Endothelial cell of umbilical vein (primary cell): ENCODE results near the gene ITGB3BP. TPM values are rescaled to one million over a fixed set of nuclear protein-coding genes. Genes with fewer than 3 reads are reported as not detected.

Source experiments
- BruUV-seq: library from RNA; stranded (reverse); fragments of 400-500 nt; replicated peaks from 2 replicates; lab custom pipeline; 2021; lab: Mats Ljungman, UMichigan
- CTCF ChIA-PET: fragments of 300-600, 350-600 bp; sonication (Branson Sonifier 250); formaldehyde crosslinking; loops from one replicate; lab custom pipeline; 2021; ENCODE audit warnings: antibody characterized with exemption, inconsistent platforms; lab: Charles Lee
- POLR2A ChIA-PET: fragments of 300-600, 350-600 bp; sonication (Branson Sonifier 250); formaldehyde crosslinking; loops from one replicate; lab custom pipeline; 2021; ENCODE audit warnings: antibody characterized with exemption, inconsistent platforms; lab: Charles Lee
- DNase-seq: peaks from one replicate; pipeline ENCODE4 v3.0.0-alpha.2; 2011; ENCODE audit warnings: low read depth, low spot score
- FAIRE-seq: peaks from 2 replicates; lab custom pipeline; 2011; peaks lifted over from hg19 to GRCh38; lab: Jason Lieb, UNC
- H2AFZ ChIP-seq: 2 replicates; pipeline ENCODE4 v1.6.0; 2012; ENCODE audit warnings: low read depth, low read length, control low read depth, inconsistent platforms
- H3K27ac ChIP-seq: 2 replicates; pipeline ENCODE4 v1.5.1; 2011; ENCODE audit warnings: low read depth, mild to moderate bottlenecking, control low read depth, low read length, moderate library complexity; ENCODE audit not compliant: insufficient read depth
- H3K27me3 ChIP-seq, 2 experiments: 2 replicates each; pipeline versions ENCODE4 v1.6.0 to v1.6.1; 2011; ENCODE audit warnings: low read length in 2 of 2, mixed read lengths in 1 of 2; ENCODE audit not compliant: control insufficient read depth in 2 of 2, insufficient read depth in 2 of 2
- H3K36me3 ChIP-seq, 2 experiments: 2 replicates in 1 of 2; 3 replicates in 1 of 2; pipeline ENCODE4 v1.5.1; 2011; ENCODE audit warnings: low read length in 2 of 2, mild to moderate bottlenecking in 1 of 2, moderate library complexity in 1 of 2; ENCODE audit not compliant: control insufficient read depth in 2 of 2, insufficient read depth in 2 of 2; ENCODE audit errors: extremely low read depth in 1 of 2
- H3K4me1 ChIP-seq: 3 replicates; pipeline ENCODE4 v1.5.1; 2011; ENCODE audit warnings: mild to moderate bottlenecking, low read length; ENCODE audit not compliant: control insufficient read depth, insufficient read depth; ENCODE audit errors: extremely low read depth
- H3K4me2 ChIP-seq: 2 replicates; pipeline ENCODE4 v1.6.1; 2011; ENCODE audit warnings: low read length, control low read depth, mixed read lengths; ENCODE audit not compliant: insufficient read depth
- H3K4me3 ChIP-seq, 3 experiments: fragments of 200-600 bp in 1 of 3; sonication (generic), shearing (Covaris generic) in 1 of 3; replicated peaks in 1 of 3; 2 replicates each; pipeline ENCODE4 v1.5.1; 2011 to 2016; ENCODE audit warnings: control low read depth in 3 of 3, low read length in 3 of 3, mild to moderate bottlenecking in 2 of 3, inconsistent platforms in 1 of 3, low read depth in 1 of 3, moderate library complexity in 1 of 3; ENCODE audit not compliant: insufficient read depth in 1 of 3
- H3K79me2 ChIP-seq: 2 replicates; pipeline ENCODE4 v1.6.0; 2012; ENCODE audit warnings: low read length, inconsistent platforms; ENCODE audit not compliant: control insufficient read depth, insufficient read depth
- H3K9ac ChIP-seq: replicated peaks from 2 replicates; pipeline ENCODE3; 2011; ENCODE audit warnings: low read length, control low read depth; ENCODE audit not compliant: insufficient read depth; ENCODE audit errors: extremely low read depth
- H3K9me1 ChIP-seq: replicated peaks from 3 replicates; pipeline ENCODE4 v1.6.0; 2011; ENCODE audit warnings: mild to moderate bottlenecking, low read length; ENCODE audit not compliant: control insufficient read depth, insufficient read depth; ENCODE audit errors: extremely low read depth
- H3K9me3 ChIP-seq: replicated peaks from 2 replicates; pipeline ENCODE4 v1.5.1; 2012; ENCODE audit warnings: low read length, inconsistent platforms; ENCODE audit not compliant: control insufficient read depth, insufficient read depth
- H4K20me1 ChIP-seq: replicated peaks from 2 replicates; pipeline ENCODE3; 2011; ENCODE audit warnings: mild to moderate bottlenecking, low read length; ENCODE audit not compliant: control insufficient read depth, insufficient read depth; ENCODE audit errors: extremely low read depth
- EZH2 ChIP-seq: IDR thresholded peaks from 2 replicates; pipeline ENCODE4 v1.6.1; 2012; ENCODE audit warnings: borderline replicate concordance, low read depth, mild to moderate bottlenecking, moderate library complexity, low read length, inconsistent platforms; ENCODE audit not compliant: severe bottlenecking
- FOS ChIP-seq: IDR thresholded peaks from 2 replicates; pipeline ENCODE4 v1.6.1; 2011; ENCODE audit warnings: mild to moderate bottlenecking, low read length, moderate library complexity, borderline replicate concordance; ENCODE audit not compliant: insufficient read depth
- GATA2 ChIP-seq: IDR thresholded peaks from 2 replicates; pipeline ENCODE4 v1.7.0; 2011; ENCODE audit warnings: low read depth, mild to moderate bottlenecking, moderate library complexity, mixed read lengths, low read length; ENCODE audit not compliant: insufficient read length, insufficient read depth
- JUN ChIP-seq: IDR thresholded peaks from 2 replicates; pipeline ENCODE4 v1.6.1; 2011; ENCODE audit warnings: borderline replicate concordance, low read depth; ENCODE audit not compliant: insufficient read length, insufficient read depth
- MAX ChIP-seq: IDR thresholded peaks from 2 replicates; pipeline ENCODE4 v1.6.1; 2011; ENCODE audit not compliant: insufficient read depth, insufficient read length
- MYC ChIP-seq: IDR thresholded peaks from one replicate; pipeline ENCODE4 v1.6.1; 2011; ENCODE audit warnings: mild to moderate bottlenecking, low read depth, low read length
- POLR2A ChIP-seq: IDR thresholded peaks from 2 replicates; pipeline ENCODE4 v1.6.1; 2012; ENCODE audit warnings: low read depth, mild to moderate bottlenecking, control low read depth, low read length
- POLR2AphosphoS5 ChIP-seq: IDR thresholded peaks from 2 replicates; pipeline ENCODE4 v1.6.1; 2012; ENCODE audit warnings: low read depth, mild to moderate bottlenecking, control low read depth, low read length, moderate library complexity; ENCODE audit not compliant: insufficient read depth
- dilution Hi-C: fragments of 300-500 bp; cut with MboI; formaldehyde crosslinking; loops from one replicate; pipeline ENCODE4 v1.15.0; 2019; ENCODE audit warnings: low sequenced_read_pairs; ENCODE audit not compliant: extremely low pct_ligation_motif_present
- intact Hi-C: fragments of 100-400 bp; cut with micrococcal nuclease; formaldehyde crosslinking; loops from one replicate; pipeline ENCODE4 v1.10.0; 2022
- polyA plus RNA-seq, 4 experiments: library from polyadenylated mRNA; depleted of rRNA in 3 of 4; stranded (reverse) in 3 of 4; unstranded in 1 of 4; fragments of >200 nt; gene quantifications; 2 replicates each; pipeline versions ENCODE4 v1.2.1 to v1.2.3, GENCODE V29; 2011 to 2012; ENCODE audit warnings: missing spikeins in 1 of 4
- total RNA-seq: library from RNA; stranded (reverse); gene quantifications from 2 replicates; pipeline ENCODE4 v1.2.3, GENCODE V29; 2021
- TF ChIP-seq, protein P1 (sequence below), 2 donors: IDR thresholded peaks; 1 replicate in 1 of 2; 2 replicates in 1 of 2; pipeline ENCODE4 v1.5.1; 2011; ENCODE audit warnings: low read length in 2 of 2, mild to moderate bottlenecking in 2 of 2, moderate library complexity in 2 of 2, control low read depth in 1 of 2, inconsistent platforms in 1 of 2, low read depth in 1 of 2; ENCODE audit not compliant: insufficient read depth in 1 of 2; ENCODE audit errors: extremely low read depth in 1 of 2

Gene ITGB3BP
- total and polyA plus RNA-seq, 2 donors (not counting 3 experiments of a cell fraction or from before 2014, with no cell fraction given), result 5.3 to 24.4 TPM

DNA sequence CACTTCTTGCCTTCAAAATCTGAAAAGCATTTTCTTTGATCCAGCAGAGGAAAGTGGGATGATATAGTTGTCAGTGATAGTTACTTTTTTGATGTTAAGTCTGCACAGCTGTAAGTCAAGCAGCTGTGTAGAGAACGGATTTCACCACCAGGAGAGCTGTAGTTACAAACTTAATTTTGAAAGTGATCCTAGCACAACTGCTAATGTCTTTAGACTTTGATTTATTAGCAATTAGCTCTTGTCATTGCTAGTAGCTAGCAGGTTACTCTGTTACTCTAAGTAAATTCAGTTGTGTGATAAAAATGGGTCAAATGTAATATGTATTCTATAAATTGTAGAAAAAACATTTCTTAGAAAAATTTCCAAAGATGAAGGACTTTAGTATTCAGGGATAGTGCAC lies 109.6 kb downstream of the ITGB3BP start:
- Histone ChIP-seq H2AFZ (no peak overlapping the region), H3K4me3 (no peak overlapping the region), H3K4me1 (no peaks in the 10 kb centered on the region), H3K36me3 (no peaks in the 10 kb centered on the region), H3K79me2 (no peaks in the 10 kb centered on the region), H3K9me3 (no peaks in the 10 kb centered on the region), H3K27me3 (no peaks in the 10 kb centered on the region), H3K4me2 (no peak overlapping the region), H4K20me1 (no peaks in the 10 kb centered on the region), H3K9ac (no peak overlapping the region), H3K9me1 (no peaks in the 10 kb centered on the region), H3K27ac (no peak overlapping the region)
- TF ChIP-seq MAX (no peak), MYC (no peak), JUN (no peak), POLR2AphosphoS5 (no peak), FOS (no peak), EZH2 (no peak), GATA2 (no peak), POLR2A (no peak)
- TF ChIP-seq, protein P1, sequence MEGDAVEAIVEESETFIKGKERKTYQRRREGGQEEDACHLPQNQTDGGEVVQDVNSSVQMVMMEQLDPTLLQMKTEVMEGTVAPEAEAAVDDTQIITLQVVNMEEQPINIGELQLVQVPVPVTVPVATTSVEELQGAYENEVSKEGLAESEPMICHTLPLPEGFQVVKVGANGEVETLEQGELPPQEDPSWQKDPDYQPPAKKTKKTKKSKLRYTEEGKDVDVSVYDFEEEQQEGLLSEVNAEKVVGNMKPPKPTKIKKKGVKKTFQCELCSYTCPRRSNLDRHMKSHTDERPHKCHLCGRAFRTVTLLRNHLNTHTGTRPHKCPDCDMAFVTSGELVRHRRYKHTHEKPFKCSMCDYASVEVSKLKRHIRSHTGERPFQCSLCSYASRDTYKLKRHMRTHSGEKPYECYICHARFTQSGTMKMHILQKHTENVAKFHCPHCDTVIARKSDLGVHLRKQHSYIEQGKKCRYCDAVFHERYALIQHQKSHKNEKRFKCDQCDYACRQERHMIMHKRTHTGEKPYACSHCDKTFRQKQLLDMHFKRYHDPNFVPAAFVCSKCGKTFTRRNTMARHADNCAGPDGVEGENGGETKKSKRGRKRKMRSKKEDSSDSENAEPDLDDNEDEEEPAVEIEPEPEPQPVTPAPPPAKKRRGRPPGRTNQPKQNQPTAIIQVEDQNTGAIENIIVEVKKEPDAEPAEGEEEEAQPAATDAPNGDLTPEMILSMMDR (IDR thresholded peaks at IDR 0.05; ENCODE audit: extremely low read depth in 1 of 2, insufficient read depth in 1 of 2, low read depth in 1 of 2, low read length in 2 of 2), result no peak
- intact Hi-C loops (no loop called here), dilution Hi-C loops (no loop called here)
- BruUV-seq, result no TSS peak
- no peak for FAIRE-seq
- POLR2A ChIA-PET, result no interaction called here
- CTCF ChIA-PET, result interaction anchor here (1.0 to 1.3 kb wide), 2 partner anchors 19 to 33 kb away, joined by 4 to 6 read pairs; no protein-coding TSS in a partner anchor
- DNase-seq, result no peak
